BLaER1 (cell line): Measurements from ENCODE around the gene VPS45.
A peak's percentile ranks its signal among the peaks of the same experiment; 100 is the strongest.
"Not testable (repeated sequence)": the region's sequence is repeated elsewhere in the genome, so short reads cannot be mapped to it uniquely, and the experiment has no call there.

Source experiments
- H3K27ac ChIP-seq: shearing (Covaris generic); formaldehyde crosslinking; 2 replicates; pipeline ENCODE4 v1.8.1; 2022
- H3K27me3 ChIP-seq: shearing (Covaris generic); formaldehyde crosslinking; 2 replicates; pipeline ENCODE4 v1.8.1; 2022
- H3K36me3 ChIP-seq: shearing (Covaris generic); formaldehyde crosslinking; 2 replicates; pipeline ENCODE4 v1.8.1; 2022
- H3K4me1 ChIP-seq: shearing (Covaris generic); formaldehyde crosslinking; 2 replicates; pipeline ENCODE4 v1.8.1; 2022
- H3K4me2 ChIP-seq: shearing (Covaris generic); formaldehyde crosslinking; 2 replicates; pipeline ENCODE4 v1.8.1; 2022
- H3K4me3 ChIP-seq: shearing (Covaris generic); formaldehyde crosslinking; 2 replicates; pipeline ENCODE4 v1.8.1; 2022
- H3K9ac ChIP-seq: shearing (Covaris generic); formaldehyde crosslinking; 2 replicates; pipeline ENCODE4 v1.8.1; 2022
- H3K9me3 ChIP-seq: shearing (Covaris generic); formaldehyde crosslinking; 2 replicates; pipeline ENCODE4 v1.8.1; 2022
- H4K20me1 ChIP-seq: shearing (Covaris generic); formaldehyde crosslinking; 2 replicates; pipeline ENCODE4 v1.8.1; 2022
- Cebpa-rat ChIP-seq: shearing (Covaris generic); IDR thresholded peaks from 2 replicates; pipeline ENCODE4 v1.8.1; 2022

Gene VPS45

DNA sequence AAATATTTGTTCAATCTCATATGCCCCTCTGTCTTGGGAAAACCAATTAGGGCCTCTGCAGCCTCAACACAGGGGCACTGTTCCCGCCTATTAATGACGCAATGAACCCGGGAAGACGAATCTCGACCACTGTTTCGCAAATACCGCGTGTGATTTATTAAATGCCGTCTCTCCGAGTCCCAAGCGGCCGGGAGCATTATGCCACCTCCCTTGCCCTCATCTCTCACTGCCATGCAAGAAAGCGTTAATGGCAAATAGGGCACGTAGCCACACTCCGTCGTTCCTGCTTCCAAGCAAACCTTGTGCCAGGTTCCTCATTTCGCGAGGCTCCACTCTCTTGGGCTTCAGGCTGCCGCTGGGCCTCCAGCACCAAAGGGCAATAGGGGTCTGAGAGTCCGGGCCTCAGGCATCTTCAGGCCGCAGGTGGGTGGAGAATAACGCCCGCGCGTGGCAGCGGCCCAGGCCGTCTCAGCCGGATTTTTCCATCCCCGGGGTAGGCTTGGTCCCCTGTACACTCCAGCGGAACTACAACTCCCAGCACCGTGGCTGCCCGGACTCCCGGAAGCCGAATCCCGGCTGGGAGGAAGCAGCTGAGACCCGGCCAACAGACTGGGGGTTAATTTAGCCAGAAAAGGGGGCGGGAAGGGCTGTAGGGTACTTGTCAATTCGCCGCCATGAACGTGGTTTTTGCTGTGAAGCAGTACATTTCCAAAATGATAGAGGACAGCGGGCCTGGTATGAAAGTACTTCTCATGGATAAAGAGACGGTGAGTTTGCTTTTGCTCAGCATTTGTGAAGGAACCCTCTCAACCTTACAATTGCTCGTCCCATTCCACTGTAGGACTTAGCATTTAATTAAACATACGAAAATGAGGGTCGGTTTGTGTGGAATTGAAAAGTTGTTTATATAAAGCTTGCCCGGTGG is at the start of gene VPS45:
VPS45 (plus strand) TSS at position 593 of the 925 bp plus-strand sequence; CDS start at position 675, 82 bp downstream.
- peak within 1 kb of the TSS; percentile 85 for H3K9ac ChIP-seq
- H3K27ac ChIP-seq = peak within 1 kb of the TSS; percentile 91
- no peaks in the 10 kb centered on the region for H3K27me3 ChIP-seq
- peak; percentile 94 for TF ChIP-seq Cebpa-rat
- peak within 1 kb of the TSS; percentile 82 for H3K4me2 ChIP-seq
- peak within 1 kb of the TSS; percentile 75 for H3K4me3 ChIP-seq
- no peaks in the 10 kb centered on the region for H4K20me1 ChIP-seq
- no peaks in the 10 kb centered on the region; the same call in 1 of the 2 replicates for H3K9me3 ChIP-seq
- H3K4me1 ChIP-seq = peaks cover 38% of the 10 kb centered on the region
- H3K36me3 ChIP-seq = 0 out of 2 replicates have a peak, but pooled peaks cover 4% of the 10 kb centered on the region

GRCh38 chr1:150018165-150018564 is 49.4 kb upstream of the VPS45 start:
- no peaks in the 10 kb centered on the region for H3K36me3 ChIP-seq
- H3K4me3 ChIP-seq = no peak overlapping the region
- H3K9me3 ChIP-seq = no peaks in the 10 kb centered on the region
- no peak overlapping the region for H3K27ac ChIP-seq
- H3K4me1 ChIP-seq = 0 out of 2 replicates have a peak, but pooled peaks cover 5% of the 10 kb centered on the region
- no peak for TF ChIP-seq Cebpa-rat
- no peak overlapping the region for H3K9ac ChIP-seq
- H3K4me2 ChIP-seq = no peak overlapping the region
- no peaks in the 10 kb centered on the region for H4K20me1 ChIP-seq
- H3K27me3 ChIP-seq = no peaks in the 10 kb centered on the region

GRCh38 chr1:150020711-150021110 is 46.9 kb upstream of the VPS45 start:
- Histone ChIP-seq H3K36me3 (no peaks in the 10 kb centered on the region), H3K27me3 (no peaks in the 10 kb centered on the region), H3K4me3 (no peak overlapping the region), H3K4me1 (0 out of 2 replicates have a peak, but pooled peaks cover 5% of the 10 kb centered on the region), H3K9ac (no peak overlapping the region), H3K4me2 (no peak overlapping the region), H3K27ac (no peak overlapping the region), H3K9me3 (no peaks in the 10 kb centered on the region), H4K20me1 (no peaks in the 10 kb centered on the region)
- no peak for TF ChIP-seq Cebpa-rat

GRCh38 chr1:150021191-150021694 is 46.3 kb upstream of the VPS45 start:
- no peak overlapping the region for H3K4me3 ChIP-seq
- 0 out of 2 replicates have a peak, but pooled peaks cover 5% of the 10 kb centered on the region for H3K4me1 ChIP-seq
- no peak overlapping the region for H3K4me2 ChIP-seq
- no peak overlapping the region for H3K27ac ChIP-seq
- no peaks in the 10 kb centered on the region for H3K36me3 ChIP-seq
- H3K27me3 ChIP-seq = no peaks in the 10 kb centered on the region
- no peak for TF ChIP-seq Cebpa-rat
- no peaks in the 10 kb centered on the region for H4K20me1 ChIP-seq
- H3K9me3 ChIP-seq = no peaks in the 10 kb centered on the region
- H3K9ac ChIP-seq = no peak overlapping the region

- H3K27me3 ChIP-seq = no peaks in the 10 kb centered on the region
- no peak overlapping the region for H3K27ac ChIP-seq
- H3K9me3 ChIP-seq = no peaks in the 10 kb centered on the region
- no peak overlapping the region for H3K4me2 ChIP-seq
- H3K4me1 ChIP-seq = 0 out of 2 replicates have a peak, but pooled peaks cover 5% of the 10 kb centered on the region
- no peak for TF ChIP-seq Cebpa-rat
- no peak overlapping the region for H3K4me3 ChIP-seq
- no peaks in the 10 kb centered on the region for H3K36me3 ChIP-seq
- no peak overlapping the region for H3K9ac ChIP-seq
- no peaks in the 10 kb centered on the region for H4K20me1 ChIP-seq
These were observed 45.2 kb upstream of the VPS45 start for GRCh38 chr1:150022357-150022756.

DNA sequence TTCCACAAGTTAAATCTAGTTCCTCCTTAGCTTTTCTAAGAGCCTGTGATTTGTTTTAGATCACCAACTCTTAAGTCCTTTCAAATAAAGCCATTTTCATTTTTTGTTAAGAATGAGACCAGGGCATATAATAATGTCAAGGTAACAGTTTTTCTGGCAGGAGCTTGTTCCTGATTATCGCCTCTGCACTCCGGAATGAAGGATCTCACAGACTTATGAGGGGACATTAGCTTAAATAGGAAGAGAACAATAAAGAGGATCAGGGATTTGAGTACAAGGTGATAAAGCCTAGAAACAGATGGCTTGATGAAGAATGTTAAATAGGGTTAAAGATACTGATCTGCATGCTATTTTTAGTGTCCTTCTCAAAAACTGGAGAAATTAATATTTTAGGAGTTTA is 43.4 kb upstream of the VPS45 start:
- Histone ChIP-seq H3K9ac (no peak overlapping the region), H3K9me3 (no peaks in the 10 kb centered on the region), H3K4me3 (no peak overlapping the region), H3K4me1 (no peaks in the 10 kb centered on the region), H3K27ac (no peak overlapping the region), H4K20me1 (no peaks in the 10 kb centered on the region), H3K36me3 (no peaks in the 10 kb centered on the region), H3K4me2 (no peak overlapping the region), H3K27me3 (no peaks in the 10 kb centered on the region)
- no peak for TF ChIP-seq Cebpa-rat

- Histone ChIP-seq H3K4me3 (no peak overlapping the region), H3K9me3 (no peaks in the 10 kb centered on the region), H3K27ac (no peak overlapping the region), H3K4me2 (no peak overlapping the region), H3K9ac (no peak overlapping the region), H3K4me1 (no peaks in the 10 kb centered on the region), H3K27me3 (no peaks in the 10 kb centered on the region), H4K20me1 (no peaks in the 10 kb centered on the region), H3K36me3 (no peaks in the 10 kb centered on the region)
- no peak for TF ChIP-seq Cebpa-rat
These were observed 39.3 kb upstream of the VPS45 start for GRCh38 chr1:150028322-150028721.

DNA sequence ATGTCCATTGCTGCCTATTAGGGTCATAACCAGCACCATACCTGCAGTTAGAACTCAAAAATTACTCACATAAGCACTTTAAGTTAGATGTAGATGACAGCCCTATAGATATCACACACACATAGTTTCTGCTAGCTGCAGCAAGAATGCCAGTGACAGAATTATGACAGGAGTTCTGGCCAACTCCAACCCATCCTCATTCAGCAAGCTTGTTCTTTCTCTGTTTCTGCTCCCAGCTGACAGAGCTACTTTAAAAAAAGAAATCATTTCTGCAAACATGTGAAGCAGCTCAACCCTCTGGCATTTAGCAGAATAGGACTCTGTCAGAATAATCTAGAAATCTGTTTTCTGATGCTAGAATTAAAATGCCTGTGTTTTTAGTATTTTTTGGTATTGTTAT is 33.2 kb upstream of the VPS45 start:
- Histone ChIP-seq H3K4me3 (no peak overlapping the region), H3K27ac (no peak overlapping the region), H3K9ac (no peak overlapping the region), H4K20me1 (no peaks in the 10 kb centered on the region), H3K4me1 (no peaks in the 10 kb centered on the region), H3K27me3 (no peaks in the 10 kb centered on the region), H3K4me2 (no peak overlapping the region), H3K9me3 (no peaks in the 10 kb centered on the region), H3K36me3 (no peaks in the 10 kb centered on the region)
- no peak for TF ChIP-seq Cebpa-rat

- H3K9ac ChIP-seq = no peak overlapping the region
- TF ChIP-seq Cebpa-rat = no peak
- no peaks in the 10 kb centered on the region for H3K27me3 ChIP-seq
- no peaks in the 10 kb centered on the region for H3K9me3 ChIP-seq
- no peaks in the 10 kb centered on the region for H4K20me1 ChIP-seq
- no peak overlapping the region for H3K4me3 ChIP-seq
- H3K27ac ChIP-seq = no peak overlapping the region
- H3K4me2 ChIP-seq = no peak overlapping the region
- H3K4me1 ChIP-seq = peaks cover 25% of the 10 kb centered on the region
- no peaks in the 10 kb centered on the region for H3K36me3 ChIP-seq
These were observed 17.6 kb upstream of the VPS45 start for GRCh38 chr1:150049926-150050325.

GRCh38 chr1:150051089-150051373 is 16.5 kb upstream of the VPS45 start:
- H3K4me1 ChIP-seq = peaks cover 25% of the 10 kb centered on the region
- H3K27ac ChIP-seq = no peak overlapping the region
- H3K9me3 ChIP-seq = no peaks in the 10 kb centered on the region
- no peak overlapping the region for H3K4me2 ChIP-seq
- no peaks in the 10 kb centered on the region for H3K36me3 ChIP-seq
- no peak overlapping the region for H3K9ac ChIP-seq
- no peak for TF ChIP-seq Cebpa-rat
- H3K27me3 ChIP-seq = no peaks in the 10 kb centered on the region
- no peaks in the 10 kb centered on the region for H4K20me1 ChIP-seq
- no peak overlapping the region for H3K4me3 ChIP-seq

- not testable (repeated sequence) for H4K20me1 ChIP-seq, H3K9ac ChIP-seq
- H3K4me2 ChIP-seq = peak overlapping the region; percentile 54
These were observed 15.6 kb upstream of the VPS45 start for GRCh38 chr1:150051905-150052412.

More at GRCh38 chr1:150051905-150052412, 15.6 kb upstream of the VPS45 start:
- peaks cover 25% of the 10 kb centered on the region for H3K4me1 ChIP-seq
- H3K27ac ChIP-seq, H3K9me3 ChIP-seq, H3K4me3 ChIP-seq, H3K27me3 ChIP-seq, H3K36me3 ChIP-seq: not testable (repeated sequence)
